HUES6 (cell line): ENCODE measurements around the gene SLC29A3.
"Not testable (repeated sequence)": the region's sequence is repeated elsewhere in the genome, so short reads cannot be mapped to it uniquely, and the experiment has no call there.

Experiments
- H3K27ac ChIP-seq: 2 replicates; pipeline ENCODE4 v1.7.0; 2013; ENCODE audit warnings: low read depth, mild to moderate bottlenecking, low read length, inconsistent platforms
- H3K27me3 ChIP-seq: 2 replicates; pipeline ENCODE4 v1.6.1; 2013; ENCODE audit warnings: low read length; ENCODE audit not compliant: control insufficient read depth, insufficient read depth
- H3K36me3 ChIP-seq: 2 replicates; pipeline ENCODE4 v1.6.1; 2013; ENCODE audit warnings: low read length; ENCODE audit not compliant: control insufficient read depth, insufficient read depth
- H3K4me1 ChIP-seq: 2 replicates; pipeline ENCODE4 v1.6.1; 2013; ENCODE audit warnings: low read length; ENCODE audit not compliant: control insufficient read depth, insufficient read depth
- H3K4me3 ChIP-seq: 2 replicates; pipeline ENCODE4 v1.5.1; 2013; ENCODE audit warnings: low read depth, low read length
- H3K9ac ChIP-seq: one replicate; pipeline ENCODE4 v1.6.1; 2013; ENCODE audit warnings: mild to moderate bottlenecking, low read length
- H3K9me3 ChIP-seq: 2 replicates; pipeline ENCODE4 v1.6.1; 2013; ENCODE audit warnings: low read depth, low read length; ENCODE audit not compliant: control insufficient read depth, insufficient read depth

SLC29A3 gene

DNA sequence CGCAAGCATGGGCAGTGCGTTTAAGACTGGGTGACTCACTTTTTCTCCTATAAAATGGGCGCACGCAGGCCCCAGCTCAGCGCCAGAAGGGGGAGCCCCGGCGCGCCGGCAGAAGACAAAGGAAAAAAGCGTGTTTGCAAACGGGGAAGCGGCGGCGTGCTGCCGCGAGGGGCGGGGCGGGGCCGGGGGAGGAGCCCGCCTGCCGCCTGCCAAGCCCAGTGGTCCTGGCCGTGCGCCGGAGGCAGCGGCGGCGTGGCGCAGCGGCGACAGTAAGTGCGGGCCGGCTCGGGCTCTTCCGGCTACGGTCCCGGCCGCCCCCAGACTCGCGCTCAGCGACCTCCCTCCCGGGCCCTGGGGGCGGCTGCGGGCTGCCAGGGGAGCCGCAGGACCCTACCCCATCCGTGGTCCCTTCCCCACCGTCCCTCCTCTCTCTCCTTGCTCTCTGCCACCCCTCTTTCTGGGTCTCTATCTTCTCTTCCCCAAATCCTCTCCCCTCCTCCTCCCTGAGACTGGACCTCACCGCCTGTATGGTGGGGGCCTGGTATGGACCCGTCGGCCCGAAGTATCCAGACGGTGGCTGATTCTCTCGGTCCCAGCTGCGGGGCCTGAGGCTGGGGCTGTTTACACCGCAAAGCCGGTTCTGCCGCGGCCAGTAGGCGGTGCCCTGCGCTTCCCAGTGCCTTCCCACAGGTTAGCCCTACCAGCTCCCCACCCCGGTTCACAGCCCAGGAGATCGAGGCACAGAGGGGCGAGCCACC lies at the start of gene SLC29A3:
TSS of gene SLC29A3 (plus strand) at position 218 of the 758 bp plus-strand sequence. CDS start at position 269, 51 bp downstream.
- Histone ChIP-seq H3K4me1 (peaks cover 12% of the 10 kb centered on the region), H3K9ac (peak within 1 kb of the TSS; percentile 77), H3K27ac (peak within 1 kb of the TSS; percentile 59; the same call in 1 of the 2 replicates), H3K36me3 (peaks cover 13% of the 10 kb centered on the region), H3K9me3 (no peaks in the 10 kb centered on the region), H3K4me3 (peak within 1 kb of the TSS; percentile 87), H3K27me3 (no peaks in the 10 kb centered on the region)

DNA sequence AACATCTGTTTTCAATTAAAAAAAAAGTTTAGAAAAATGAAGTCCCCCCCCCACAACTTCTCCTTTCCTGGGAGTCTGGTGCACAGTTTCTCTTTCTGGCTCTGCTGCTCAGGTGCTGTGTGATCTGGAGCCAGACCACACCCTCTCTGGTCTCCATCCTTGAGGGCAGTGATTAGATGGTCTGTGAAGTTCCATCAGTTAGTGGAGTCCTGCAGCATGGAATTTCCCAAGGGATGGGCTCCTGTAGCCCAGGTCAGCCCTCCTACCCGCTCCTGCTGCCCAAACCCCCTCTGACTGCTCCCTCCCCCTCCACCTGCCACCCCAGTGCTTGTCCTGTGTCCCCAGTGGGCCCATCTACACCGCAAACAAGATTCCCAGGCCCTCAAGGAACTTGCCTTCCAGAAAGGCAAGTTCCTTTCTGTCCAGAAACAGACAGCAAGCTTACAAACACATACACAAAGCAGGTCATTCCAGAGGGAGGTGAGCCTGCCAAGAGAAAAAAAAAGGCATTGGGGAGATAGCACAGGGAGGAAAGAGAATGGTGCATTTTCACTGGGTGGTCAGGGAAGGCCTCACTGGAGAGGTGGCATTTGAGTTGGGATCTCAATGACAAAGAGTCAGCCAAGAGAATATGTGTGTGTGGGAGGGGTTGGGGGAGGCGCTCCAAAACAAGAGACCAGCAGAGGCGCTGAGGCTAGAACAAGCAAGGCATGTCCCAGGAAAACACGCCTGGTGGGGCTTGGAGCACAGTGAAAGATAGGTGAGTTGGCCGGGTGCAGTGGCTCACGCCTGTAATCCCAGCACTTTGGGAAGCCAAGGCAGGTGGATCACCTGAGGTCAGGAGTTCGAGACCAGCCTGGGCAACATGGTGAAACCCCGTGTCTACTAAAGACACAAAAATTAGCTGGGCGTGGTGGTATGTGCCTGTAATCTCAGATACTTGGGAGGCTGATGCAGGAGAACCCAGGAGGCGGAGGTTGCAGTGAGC lies 49.5 kb upstream of the SLC29A3 start:
- Histone ChIP-seq H3K4me1 (peaks cover 54% of the 10 kb centered on the region), H3K27me3 (no peaks in the 10 kb centered on the region), H3K4me3 (peak overlapping the region; percentile 40), H3K9me3 (no peaks in the 10 kb centered on the region), H3K9ac (peak overlapping the region; percentile 24), H3K36me3 (no peaks in the 10 kb centered on the region), H3K27ac (peak overlapping the region; percentile 72)

DNA sequence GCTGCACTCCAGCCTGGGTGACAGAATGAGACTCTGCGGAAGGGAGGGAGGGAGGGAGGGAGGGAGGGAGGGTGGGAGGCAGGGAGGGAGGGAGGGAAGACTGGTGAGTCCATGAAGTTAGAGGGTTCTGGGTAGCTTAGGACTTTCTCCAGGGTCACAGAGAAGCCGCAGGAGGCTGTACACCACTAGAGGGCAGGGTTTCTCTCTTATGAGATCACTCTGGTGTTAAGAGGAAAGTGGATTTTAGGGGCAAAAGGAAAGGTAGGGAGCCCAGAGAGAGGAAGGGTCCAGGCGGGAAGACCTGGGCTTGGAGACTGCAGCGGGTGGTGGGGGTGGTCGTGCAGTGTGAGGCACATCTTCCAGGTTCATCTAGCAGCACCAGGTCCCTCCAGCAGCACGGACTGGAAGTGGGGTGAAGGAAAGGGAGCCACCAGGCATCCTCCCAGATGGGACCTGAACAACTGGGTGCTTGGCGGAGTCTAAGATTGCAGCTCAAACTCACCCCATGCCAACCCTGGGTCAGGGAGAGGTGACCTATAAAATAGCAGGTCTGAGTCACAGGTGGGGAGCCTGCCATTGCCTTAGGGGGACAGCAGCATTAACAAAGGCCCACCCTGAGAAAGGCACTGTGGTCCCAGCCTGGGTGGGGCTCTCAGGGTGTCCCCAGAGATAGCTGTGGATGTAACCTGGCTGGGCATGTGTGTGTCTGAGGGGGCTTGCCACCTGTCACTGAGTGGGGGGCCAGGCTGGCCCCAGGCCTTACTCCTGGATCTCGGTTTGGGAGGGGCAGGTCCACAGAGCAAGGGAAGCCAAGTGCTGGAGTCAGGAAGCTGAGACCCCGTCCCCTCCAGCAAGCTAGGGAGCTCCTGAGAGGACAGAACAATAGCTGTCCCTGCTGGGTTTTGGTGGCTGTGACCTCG lies 48.5 kb upstream of the SLC29A3 start:
- peaks cover 48% of the 10 kb centered on the region for H3K4me1 ChIP-seq
- H3K4me3 ChIP-seq = no peak overlapping the region
- no peaks in the 10 kb centered on the region for H3K36me3 ChIP-seq
- no peaks in the 10 kb centered on the region for H3K27me3 ChIP-seq
- no peaks in the 10 kb centered on the region for H3K9me3 ChIP-seq
- no peak overlapping the region for H3K27ac ChIP-seq
- H3K9ac ChIP-seq = no peak overlapping the region

DNA sequence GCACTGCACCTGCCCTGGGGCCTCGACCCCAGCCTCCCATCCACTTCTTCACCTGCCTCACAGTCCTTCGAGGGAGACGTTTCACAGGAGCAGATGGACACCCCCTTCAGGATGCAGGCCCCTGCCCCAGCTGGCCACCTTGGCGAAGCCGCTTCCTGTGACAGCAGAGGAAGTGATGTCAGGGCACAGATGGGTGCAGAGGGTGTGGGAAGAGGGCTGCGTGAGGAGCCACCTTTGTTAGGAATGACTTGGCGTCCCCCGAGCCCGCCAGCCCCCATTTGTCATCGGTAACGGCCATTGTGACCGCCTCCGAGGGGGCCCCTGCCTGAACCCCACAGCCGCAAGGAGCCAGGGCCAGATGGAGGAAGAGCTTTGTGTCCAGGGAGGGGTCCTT lies 47.4 kb upstream of the SLC29A3 start:
- Histone ChIP-seq H3K4me1 (peaks cover 37% of the 10 kb centered on the region), H3K27me3 (no peaks in the 10 kb centered on the region), H3K4me3 (no peak overlapping the region), H3K27ac (no peak overlapping the region), H3K9me3 (no peaks in the 10 kb centered on the region), H3K36me3 (no peaks in the 10 kb centered on the region), H3K9ac (no peak overlapping the region)

DNA sequence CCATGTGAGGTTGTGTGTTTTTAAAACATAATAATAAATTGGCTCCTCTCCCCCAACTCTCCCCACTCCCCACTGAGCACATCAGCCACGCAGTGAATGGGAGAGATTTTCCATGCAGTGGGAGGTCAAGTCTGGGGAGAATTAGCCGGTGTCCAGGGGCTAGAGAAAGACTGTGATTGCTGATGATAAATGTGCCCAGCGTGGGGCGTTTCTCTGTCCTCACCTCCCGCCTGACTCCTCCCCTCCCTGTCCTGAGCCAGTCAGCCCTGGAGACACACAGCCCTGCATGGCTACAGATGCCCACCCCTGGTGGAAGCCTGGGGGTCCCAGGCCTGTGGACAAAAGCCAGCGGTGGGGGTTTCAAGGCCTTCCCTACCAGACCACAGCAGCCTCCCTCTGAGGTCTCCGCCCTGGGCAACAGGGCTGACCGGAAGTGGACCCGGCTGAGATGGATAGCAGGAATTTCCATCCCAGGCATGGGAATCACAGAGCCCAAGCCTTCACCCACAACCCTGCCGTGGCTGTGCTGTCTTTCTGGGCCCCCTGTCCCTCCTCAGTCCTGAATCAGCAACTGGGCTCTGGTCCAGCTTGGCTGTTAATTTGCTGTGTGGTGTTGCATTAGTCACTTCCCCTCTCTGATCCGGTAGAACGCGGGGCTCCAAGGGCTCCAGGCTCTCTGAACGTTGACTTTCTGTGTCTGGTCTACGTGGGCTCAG lies 46.8 kb upstream of the SLC29A3 start:
- no peak overlapping the region for H3K27ac ChIP-seq
- no peaks in the 10 kb centered on the region for H3K9me3 ChIP-seq
- H3K36me3 ChIP-seq = no peaks in the 10 kb centered on the region
- no peak overlapping the region for H3K9ac ChIP-seq
- H3K4me1 ChIP-seq = peaks cover 36% of the 10 kb centered on the region
- no peak overlapping the region for H3K4me3 ChIP-seq
- H3K27me3 ChIP-seq = no peaks in the 10 kb centered on the region

DNA sequence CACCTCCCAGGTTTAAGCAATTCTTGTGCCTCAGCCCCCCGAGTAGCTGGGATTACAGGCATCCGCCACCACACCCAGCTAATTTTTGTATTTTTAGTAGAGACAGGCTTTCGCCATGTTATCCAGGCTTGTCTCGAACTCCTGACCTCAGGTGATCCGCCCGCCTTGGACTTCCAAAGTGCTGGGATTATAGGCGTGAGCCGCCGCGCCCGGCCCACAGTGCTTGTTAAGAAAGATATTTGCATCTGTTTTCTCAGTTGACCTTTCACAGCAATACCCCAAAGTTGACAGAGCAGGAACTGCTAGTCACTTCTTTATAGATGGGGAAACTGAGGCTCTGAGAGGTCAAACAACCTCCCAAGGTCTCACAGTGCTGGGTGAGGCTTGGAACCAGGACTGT lies 46.1 kb upstream of the SLC29A3 start:
- H3K36me3 ChIP-seq, H3K4me3 ChIP-seq, H3K27ac ChIP-seq, H3K27me3 ChIP-seq, H3K9me3 ChIP-seq, H3K9ac ChIP-seq: not testable (repeated sequence)
- peaks cover 36% of the 10 kb centered on the region for H3K4me1 ChIP-seq

DNA sequence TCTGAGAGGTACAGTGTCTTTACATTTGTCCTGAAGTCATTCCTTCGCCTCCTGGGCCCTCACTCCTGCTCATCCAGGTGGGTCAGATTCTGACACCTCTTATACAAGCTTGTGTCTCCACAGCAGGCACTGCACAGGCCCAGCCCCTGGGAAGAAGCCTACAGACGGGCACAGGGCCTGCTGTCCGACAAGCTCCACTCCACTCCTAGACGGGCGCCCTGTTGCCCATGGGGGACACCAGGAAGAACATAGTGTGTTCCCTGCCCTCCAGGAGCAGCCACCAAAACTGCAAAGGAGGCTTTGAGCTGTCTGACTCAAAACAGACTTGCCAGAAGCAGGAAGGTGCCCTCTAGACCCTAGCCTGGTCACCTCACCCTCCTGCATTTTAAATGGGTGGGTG lies 45.6 kb upstream of the SLC29A3 start:
- Histone ChIP-seq H3K27me3 (no peaks in the 10 kb centered on the region), H3K4me3 (no peak overlapping the region), H3K36me3 (no peaks in the 10 kb centered on the region), H3K4me1 (peaks cover 40% of the 10 kb centered on the region), H3K27ac (no peak overlapping the region), H3K9ac (no peak overlapping the region), H3K9me3 (no peaks in the 10 kb centered on the region)

DNA sequence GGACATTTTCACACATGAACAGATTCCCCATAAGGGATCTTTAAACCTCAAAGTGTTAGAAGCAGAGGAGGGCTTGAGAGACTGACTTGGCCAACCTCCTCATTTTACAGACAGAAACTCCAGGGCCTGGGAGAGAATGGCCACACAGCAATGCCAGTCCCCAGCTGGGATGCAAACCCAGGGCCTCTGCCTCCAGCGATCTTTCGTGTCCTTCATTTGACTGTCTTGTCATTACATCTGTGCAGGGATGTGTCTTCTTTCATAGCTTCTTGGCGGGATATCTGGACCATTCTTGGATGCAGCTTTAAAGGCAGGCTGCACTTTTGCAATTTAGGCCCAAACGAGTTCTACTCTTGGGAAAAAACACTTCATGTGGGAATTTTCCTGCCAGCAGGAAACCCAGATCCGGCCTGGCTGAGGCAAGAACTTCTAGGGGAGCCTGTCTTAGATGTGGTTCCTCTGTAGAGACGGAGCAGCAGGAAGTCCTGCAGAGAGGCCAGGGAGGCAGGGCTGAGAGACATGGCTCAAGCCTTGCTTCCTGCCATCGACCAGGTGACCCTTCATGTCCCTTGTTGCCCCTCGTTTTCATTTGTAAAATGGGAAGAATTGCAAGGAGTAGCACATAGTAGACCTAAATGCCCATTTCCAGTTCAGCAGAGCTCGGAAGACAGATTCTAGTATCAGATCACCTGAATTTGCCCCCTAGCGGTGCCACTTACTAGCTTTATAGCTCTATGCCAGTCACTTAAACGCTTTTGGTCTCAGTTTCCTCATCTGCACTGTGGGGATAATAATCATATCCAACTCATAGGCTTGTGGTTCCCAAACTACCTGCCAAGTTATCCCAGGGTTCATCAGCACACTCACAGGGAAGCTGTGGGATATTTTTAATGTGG lies 43.9 kb upstream of the SLC29A3 start:
- H3K27ac ChIP-seq = no peak overlapping the region
- H3K4me3 ChIP-seq = no peak overlapping the region
- no peaks in the 10 kb centered on the region for H3K9me3 ChIP-seq
- H3K27me3 ChIP-seq = no peaks in the 10 kb centered on the region
- H3K9ac ChIP-seq = no peak overlapping the region
- H3K4me1 ChIP-seq = peaks cover 40% of the 10 kb centered on the region
- H3K36me3 ChIP-seq = no peaks in the 10 kb centered on the region

DNA sequence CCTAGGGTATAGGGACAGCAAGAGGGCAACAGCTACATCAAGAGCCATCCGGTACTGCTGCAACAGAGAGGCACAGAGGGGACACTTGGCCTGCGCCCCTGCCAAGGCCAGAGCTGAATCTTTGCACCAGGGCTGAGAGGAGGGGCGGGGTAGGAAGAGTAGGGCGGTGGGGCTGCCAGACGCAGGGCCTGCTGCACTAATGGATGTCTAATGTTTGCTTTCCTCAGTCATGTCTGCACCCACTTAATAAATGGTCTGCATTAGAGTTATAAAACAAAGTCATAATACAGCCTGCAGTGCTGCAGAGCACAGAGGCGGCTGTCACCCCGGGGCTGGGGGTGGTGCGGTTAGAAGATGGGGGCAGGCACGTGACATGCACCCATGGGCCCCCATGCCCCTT lies 42.2 kb upstream of the SLC29A3 start:
- no peaks in the 10 kb centered on the region for H3K9me3 ChIP-seq
- no peaks in the 10 kb centered on the region for H3K27me3 ChIP-seq
- peaks cover 25% of the 10 kb centered on the region for H3K4me1 ChIP-seq

More for the DNA sequence above, 42.2 kb upstream of the SLC29A3 start:
- Histone ChIP-seq H3K4me3 (no peak overlapping the region), H3K36me3 (0 out of 2 replicates have a peak, but pooled peaks cover 4% of the 10 kb centered on the region), H3K27ac (no peak overlapping the region), H3K9ac (no peak overlapping the region)
